Measurements from ENCODE around the gene NDUFB3.

Gene NDUFB3

DNA sequence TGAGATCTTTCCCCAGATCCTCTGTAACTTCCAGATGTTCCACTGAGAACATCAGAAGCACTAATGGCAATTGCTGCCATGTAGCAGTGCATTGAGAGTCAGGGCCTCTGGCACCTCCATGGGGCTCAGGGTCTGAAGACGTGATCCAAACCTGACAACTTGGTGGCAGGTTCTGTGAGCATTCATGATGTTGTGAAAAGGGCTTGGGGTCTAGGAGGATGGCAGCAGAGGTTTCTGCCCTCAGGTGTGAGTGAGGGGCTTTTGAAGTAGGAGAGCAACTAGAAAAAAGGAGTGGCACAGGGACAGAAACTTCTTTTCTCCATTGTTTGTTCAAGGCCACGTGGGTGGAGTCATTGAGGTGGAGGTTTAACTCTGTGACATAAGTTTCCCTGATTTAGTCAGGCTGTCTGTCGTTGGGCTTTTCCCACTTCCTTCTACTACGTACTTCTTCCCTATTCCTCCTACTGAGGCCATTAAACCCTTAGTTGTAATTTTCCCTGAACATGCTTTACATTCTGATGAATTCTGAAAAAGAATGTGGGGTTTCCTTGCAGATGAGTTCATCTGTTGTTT is 57.2 kb downstream of the NDUFB3 start:
- peak; percentile 84 for DNase-seq (ENCODE audit: low read depth)
- no peak for TF ChIP-seq CTCF (conservative IDR thresholded peaks at IDR 0.05; ENCODE audit: low read length)
- peak overlapping the region; percentile 26 for H3K4me3 ChIP-seq (ENCODE audit: low read length)

GRCh38 chr2:201130524-201131186 is 58.9 kb downstream of the NDUFB3 start:
- peak; percentile 76 for DNase-seq (ENCODE audit: low read depth)

DNA sequence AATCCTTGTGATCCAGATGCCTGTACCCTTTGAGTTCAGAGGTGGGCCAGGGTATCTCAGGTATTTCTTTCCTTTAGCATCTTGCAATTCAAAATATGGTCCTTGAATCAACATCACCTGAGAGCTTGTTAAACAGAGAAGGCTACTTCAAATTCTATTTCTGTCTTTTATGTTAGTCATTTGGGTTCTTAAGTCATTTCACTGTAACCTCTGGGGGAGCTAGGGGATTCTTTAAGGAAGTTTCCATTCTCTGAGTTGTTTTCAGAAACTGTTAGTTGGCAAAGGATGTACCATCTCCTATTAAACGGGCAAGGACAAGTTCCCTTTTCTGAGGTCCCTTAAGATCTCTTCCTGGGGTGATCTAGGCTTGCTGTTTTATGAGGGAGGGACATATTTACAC is 60.7 kb downstream of the NDUFB3 start:
- H3K4me3 ChIP-seq (ENCODE audit: low read length) = no peak overlapping the region
- no peak for DNase-seq (ENCODE audit: low read depth)
- no peak for TF ChIP-seq CTCF (conservative IDR thresholded peaks at IDR 0.05; ENCODE audit: low read length)

More at GRCh38 chr2:201130524-201131186, 58.9 kb downstream of the NDUFB3 start:
- no peak for TF ChIP-seq CTCF (conservative IDR thresholded peaks at IDR 0.05; ENCODE audit: low read length)
- no peak overlapping the region for H3K4me3 ChIP-seq (ENCODE audit: low read length)

Data from AG10803 (cell line).